ENCODE measurements around the gene SOWAHD. TPM values are rescaled to one million over a fixed set of nuclear protein-coding genes. Genes with fewer than 3 reads are reported as not detected.
A peak's percentile ranks its signal among the peaks of the same experiment; 100 is the strongest.
"Not testable (repeated sequence)": the region's sequence is repeated elsewhere in the genome, so short reads cannot be mapped to it uniquely, and the experiment has no call there.

SOWAHD gene
- total RNA-seq, 1 donor: 0.72 TPM

DNA sequence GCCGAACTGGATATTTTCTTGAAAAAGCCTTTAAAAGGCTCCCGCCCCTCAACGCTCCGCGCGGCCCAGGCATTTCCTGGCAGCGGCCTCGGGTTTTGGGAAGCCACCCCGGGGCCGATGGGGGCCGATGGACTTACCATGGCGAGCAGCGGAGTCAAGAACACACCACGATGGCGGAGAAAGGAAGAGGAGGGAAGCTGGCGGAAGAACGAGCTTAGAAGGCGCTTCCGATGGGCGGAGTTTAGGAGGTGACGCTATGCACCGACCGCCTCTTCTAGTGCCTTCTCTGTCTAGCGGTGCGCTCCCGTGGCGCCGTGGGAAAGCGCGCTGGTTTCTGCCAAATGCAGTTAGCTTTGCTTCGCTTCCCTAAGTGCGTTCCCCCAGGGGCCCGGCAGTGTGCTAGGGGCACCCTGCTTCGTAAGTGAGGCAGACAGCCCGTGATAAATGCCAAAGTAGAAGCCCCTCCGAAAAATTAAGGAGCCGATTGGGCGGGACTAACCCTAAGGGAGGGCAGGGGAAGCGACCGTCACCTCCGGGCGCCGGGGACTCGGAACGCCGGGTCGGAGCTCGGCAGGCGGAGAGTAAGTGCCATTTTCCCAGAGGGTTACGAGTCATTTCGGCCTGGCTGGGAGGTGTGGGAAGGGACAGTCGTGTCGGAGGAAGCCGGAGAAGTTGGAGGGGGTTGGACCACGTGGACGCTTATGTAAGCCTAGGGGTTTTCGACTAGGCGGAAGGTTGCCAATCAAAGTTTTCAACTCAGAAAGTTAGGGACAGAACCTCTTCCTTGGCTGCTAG is 33.2 kb downstream of the SOWAHD start, which contains the start of gene RPL39:
TSS of gene RPL39 (minus strand) at position 194 of the 795 bp plus-strand sequence. CDS start at position 140, 54 bp downstream.
- Histone ChIP-seq H3K36me3 (ENCODE audit: insufficient read depth, low read length) (peaks cover 23% of the 10 kb centered on the region), H4K20me1 (ENCODE audit: insufficient read depth, low read length) (peaks cover 34% of the 10 kb centered on the region), H3K9me3 (ENCODE audit: low read depth, low read length) (no peaks in the 10 kb centered on the region), H2AFZ (ENCODE audit: low read length) (peak within 1 kb of the TSS; percentile 69), H3K4me3 (ENCODE audit: insufficient read depth, low read length) (peak within 1 kb of the TSS; percentile 90), H3K27me3 (ENCODE audit: insufficient read depth, low read length) (no peaks in the 10 kb centered on the region), H3K4me2 (ENCODE audit: insufficient read depth, low read length) (peak within 1 kb of the TSS; percentile 85), H3K79me2 (ENCODE audit: insufficient read depth, low read length) (peaks cover 45% of the 10 kb centered on the region), H3K4me1 (ENCODE audit: insufficient read depth, low read length) (peaks cover 12% of the 10 kb centered on the region), H3K27ac (ENCODE audit: low read depth, low read length) (peak within 1 kb of the TSS; percentile 88)
- peak; percentile 82 for DNase-seq (ENCODE audit: insufficient read length, low spot score, missing footprints)
- TF ChIP-seq, protein P1, sequence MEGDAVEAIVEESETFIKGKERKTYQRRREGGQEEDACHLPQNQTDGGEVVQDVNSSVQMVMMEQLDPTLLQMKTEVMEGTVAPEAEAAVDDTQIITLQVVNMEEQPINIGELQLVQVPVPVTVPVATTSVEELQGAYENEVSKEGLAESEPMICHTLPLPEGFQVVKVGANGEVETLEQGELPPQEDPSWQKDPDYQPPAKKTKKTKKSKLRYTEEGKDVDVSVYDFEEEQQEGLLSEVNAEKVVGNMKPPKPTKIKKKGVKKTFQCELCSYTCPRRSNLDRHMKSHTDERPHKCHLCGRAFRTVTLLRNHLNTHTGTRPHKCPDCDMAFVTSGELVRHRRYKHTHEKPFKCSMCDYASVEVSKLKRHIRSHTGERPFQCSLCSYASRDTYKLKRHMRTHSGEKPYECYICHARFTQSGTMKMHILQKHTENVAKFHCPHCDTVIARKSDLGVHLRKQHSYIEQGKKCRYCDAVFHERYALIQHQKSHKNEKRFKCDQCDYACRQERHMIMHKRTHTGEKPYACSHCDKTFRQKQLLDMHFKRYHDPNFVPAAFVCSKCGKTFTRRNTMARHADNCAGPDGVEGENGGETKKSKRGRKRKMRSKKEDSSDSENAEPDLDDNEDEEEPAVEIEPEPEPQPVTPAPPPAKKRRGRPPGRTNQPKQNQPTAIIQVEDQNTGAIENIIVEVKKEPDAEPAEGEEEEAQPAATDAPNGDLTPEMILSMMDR (IDR thresholded peaks at IDR 0.05; ENCODE audit: extremely low read depth, low read depth, low read length): no peak

- Histone ChIP-seq H2AFZ (ENCODE audit: low read length) (no peak overlapping the region), H3K27me3 (ENCODE audit: insufficient read depth, low read length) (no peaks in the 10 kb centered on the region), H3K4me1 (ENCODE audit: insufficient read depth, low read length) (no peaks in the 10 kb centered on the region), H3K9me3 (ENCODE audit: low read depth, low read length) (no peaks in the 10 kb centered on the region), H3K79me2 (ENCODE audit: insufficient read depth, low read length) (no peaks in the 10 kb centered on the region), H3K27ac (ENCODE audit: low read depth, low read length) (no peak overlapping the region), H3K4me3 (ENCODE audit: insufficient read depth, low read length) (no peak overlapping the region), H3K4me2 (ENCODE audit: insufficient read depth, low read length) (no peak overlapping the region), H3K36me3 (ENCODE audit: insufficient read depth, low read length) (no peaks in the 10 kb centered on the region), H4K20me1 (ENCODE audit: insufficient read depth, low read length) (no peaks in the 10 kb centered on the region)
- DNase-seq (ENCODE audit: insufficient read length, low spot score, missing footprints): no peak
- TF ChIP-seq, protein P1 (IDR thresholded peaks at IDR 0.05; ENCODE audit: extremely low read depth, low read depth, low read length): no peak
Observed at GRCh38 chrX:119801253-119802221, 43.1 kb downstream of the SOWAHD start.

- no peak overlapping the region for H3K4me3 ChIP-seq (ENCODE audit: insufficient read depth, low read length)
- no peaks in the 10 kb centered on the region for H3K79me2 ChIP-seq (ENCODE audit: insufficient read depth, low read length)
- no peaks in the 10 kb centered on the region for H3K36me3 ChIP-seq (ENCODE audit: insufficient read depth, low read length)
- no peaks in the 10 kb centered on the region for H3K4me1 ChIP-seq (ENCODE audit: insufficient read depth, low read length)
- no peak overlapping the region for H3K4me2 ChIP-seq (ENCODE audit: insufficient read depth, low read length)
- no peak for DNase-seq (ENCODE audit: insufficient read length, low spot score, missing footprints)
- no peaks in the 10 kb centered on the region for H4K20me1 ChIP-seq (ENCODE audit: insufficient read depth, low read length)
- no peak overlapping the region for H2AFZ ChIP-seq (ENCODE audit: low read length)
- no peaks in the 10 kb centered on the region for H3K27me3 ChIP-seq (ENCODE audit: insufficient read depth, low read length)
- TF ChIP-seq, protein P1 (IDR thresholded peaks at IDR 0.05; ENCODE audit: extremely low read depth, low read depth, low read length): no peak
- H3K27ac ChIP-seq (ENCODE audit: low read depth, low read length): no peak overlapping the region
- no peaks in the 10 kb centered on the region for H3K9me3 ChIP-seq (ENCODE audit: low read depth, low read length)
Observed at GRCh38 chrX:119802546-119802945, 44.2 kb downstream of the SOWAHD start.

DNA sequence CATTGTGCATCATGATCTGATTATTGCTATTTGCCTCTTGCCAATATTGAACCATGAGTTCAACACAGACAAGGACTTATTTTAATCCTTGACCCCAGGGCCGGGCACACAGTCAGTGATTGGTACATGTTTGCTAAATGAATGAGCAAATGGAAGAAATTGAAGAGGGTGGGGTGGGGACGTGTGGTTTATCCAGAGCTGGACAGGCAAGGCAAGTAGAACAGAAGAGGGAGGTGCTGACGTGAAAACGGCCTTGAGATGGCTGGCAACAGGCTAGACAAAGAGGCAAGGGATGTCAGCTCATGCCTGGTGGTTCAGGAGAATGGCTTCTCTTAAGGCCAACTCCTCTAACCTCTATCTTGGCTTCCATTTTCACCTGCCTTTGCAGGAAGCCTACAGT is 50.1 kb downstream of the SOWAHD start:
- not testable (repeated sequence) for H3K27ac ChIP-seq (ENCODE audit: low read depth, low read length); H3K4me2 ChIP-seq (ENCODE audit: insufficient read depth, low read length); H2AFZ ChIP-seq (ENCODE audit: low read length); H3K27me3 ChIP-seq (ENCODE audit: insufficient read depth, low read length); H3K4me3 ChIP-seq (ENCODE audit: insufficient read depth, low read length); H3K9me3 ChIP-seq (ENCODE audit: low read depth, low read length); DNase-seq (ENCODE audit: insufficient read length, low spot score, missing footprints); H4K20me1 ChIP-seq (ENCODE audit: insufficient read depth, low read length); H3K36me3 ChIP-seq (ENCODE audit: insufficient read depth, low read length); H3K79me2 ChIP-seq (ENCODE audit: insufficient read depth, low read length); H3K4me1 ChIP-seq (ENCODE audit: insufficient read depth, low read length)

Data from osteoblast (primary cell).